GM23338 (cell line): Measurements from ENCODE around the gene EEIG2.

Experiments
- CTCF ChIP-seq, 2 experiments: fragments of 200-600 bp in 1 of 2; sonication (generic) in 1 of 2; conservative IDR thresholded peaks; 2 replicates each; pipeline versions ENCODE4 v1.5.1 to v1.6.1; 2016 to 2017; ENCODE audit warnings: antibody characterized with exemption in 2 of 2, low read depth in 2 of 2, mild to moderate bottlenecking in 2 of 2, moderate library complexity in 1 of 2
- ETS1 ChIP-seq: IDR thresholded peaks from 2 replicates; pipeline ENCODE4 v1.6.1; 2016; ENCODE audit warnings: antibody characterized with exemption
- EZH2 ChIP-seq: fragments of 200-600 bp; sonication (generic); IDR thresholded peaks from one replicate; pipeline ENCODE4 v1.8.0; 2017; ENCODE audit warnings: antibody characterized with exemption, mild to moderate bottlenecking, low read depth; ENCODE audit not compliant: unreplicated experiment
- EZH2phosphoT487 ChIP-seq: fragments of 200-600 bp; sonication (generic); IDR thresholded peaks from one replicate; pipeline ENCODE4 v1.8.1; 2018; ENCODE audit warnings: antibody characterized with exemption; ENCODE audit not compliant: unreplicated experiment
- JUNB ChIP-seq: IDR thresholded peaks from one replicate; pipeline ENCODE4 v1.6.1; 2016; ENCODE audit warnings: antibody characterized with exemption; ENCODE audit not compliant: unreplicated experiment
- POLR2AphosphoS5 ChIP-seq: IDR thresholded peaks from 2 replicates; pipeline ENCODE4 v1.6.1; 2016; ENCODE audit warnings: antibody characterized with exemption, low read depth
- TF ChIP-seq, protein P1 (sequence below): IDR thresholded peaks from one replicate; pipeline ENCODE4 v1.6.1; 2018; ENCODE audit warnings: antibody characterized with exemption; ENCODE audit not compliant: unreplicated experiment

GRCh38 chr1:108521990-108522393 lies 37.9 kb upstream of the EEIG2 start:
- no peak for TF ChIP-seq CTCF (conservative IDR thresholded peaks at IDR 0.05; ENCODE audit: low read depth in 2 of 2)
- no peak for TF ChIP-seq EZH2phosphoT487
- TF ChIP-seq, protein P1, sequence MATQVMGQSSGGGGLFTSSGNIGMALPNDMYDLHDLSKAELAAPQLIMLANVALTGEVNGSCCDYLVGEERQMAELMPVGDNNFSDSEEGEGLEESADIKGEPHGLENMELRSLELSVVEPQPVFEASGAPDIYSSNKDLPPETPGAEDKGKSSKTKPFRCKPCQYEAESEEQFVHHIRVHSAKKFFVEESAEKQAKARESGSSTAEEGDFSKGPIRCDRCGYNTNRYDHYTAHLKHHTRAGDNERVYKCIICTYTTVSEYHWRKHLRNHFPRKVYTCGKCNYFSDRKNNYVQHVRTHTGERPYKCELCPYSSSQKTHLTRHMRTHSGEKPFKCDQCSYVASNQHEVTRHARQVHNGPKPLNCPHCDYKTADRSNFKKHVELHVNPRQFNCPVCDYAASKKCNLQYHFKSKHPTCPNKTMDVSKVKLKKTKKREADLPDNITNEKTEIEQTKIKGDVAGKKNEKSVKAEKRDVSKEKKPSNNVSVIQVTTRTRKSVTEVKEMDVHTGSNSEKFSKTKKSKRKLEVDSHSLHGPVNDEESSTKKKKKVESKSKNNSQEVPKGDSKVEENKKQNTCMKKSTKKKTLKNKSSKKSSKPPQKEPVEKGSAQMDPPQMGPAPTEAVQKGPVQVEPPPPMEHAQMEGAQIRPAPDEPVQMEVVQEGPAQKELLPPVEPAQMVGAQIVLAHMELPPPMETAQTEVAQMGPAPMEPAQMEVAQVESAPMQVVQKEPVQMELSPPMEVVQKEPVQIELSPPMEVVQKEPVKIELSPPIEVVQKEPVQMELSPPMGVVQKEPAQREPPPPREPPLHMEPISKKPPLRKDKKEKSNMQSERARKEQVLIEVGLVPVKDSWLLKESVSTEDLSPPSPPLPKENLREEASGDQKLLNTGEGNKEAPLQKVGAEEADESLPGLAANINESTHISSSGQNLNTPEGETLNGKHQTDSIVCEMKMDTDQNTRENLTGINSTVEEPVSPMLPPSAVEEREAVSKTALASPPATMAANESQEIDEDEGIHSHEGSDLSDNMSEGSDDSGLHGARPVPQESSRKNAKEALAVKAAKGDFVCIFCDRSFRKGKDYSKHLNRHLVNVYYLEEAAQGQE: no peak
- no peak for TF ChIP-seq ETS1
- TF ChIP-seq JUNB: no peak
- TF ChIP-seq EZH2: no peak
- TF ChIP-seq POLR2AphosphoS5: no peak
